Activated CD8-positive, alpha-beta memory T cell treated with anti-CD3 and anti-CD28 coated beads, Interleukin-2, amount 50 U/mL, for 24 hours (primary cell): ENCODE measurements around the gene SLC39A11.
"Not testable (repeated sequence)": the region's sequence is repeated elsewhere in the genome, so short reads cannot be mapped to it uniquely, and the experiment has no call there.

Experiments
- DNase-seq: peaks from one replicate; pipeline ENCODE4 v3.0.0-alpha.2; 2020; ENCODE audit errors: extremely low read depth

SLC39A11 gene

DNA sequence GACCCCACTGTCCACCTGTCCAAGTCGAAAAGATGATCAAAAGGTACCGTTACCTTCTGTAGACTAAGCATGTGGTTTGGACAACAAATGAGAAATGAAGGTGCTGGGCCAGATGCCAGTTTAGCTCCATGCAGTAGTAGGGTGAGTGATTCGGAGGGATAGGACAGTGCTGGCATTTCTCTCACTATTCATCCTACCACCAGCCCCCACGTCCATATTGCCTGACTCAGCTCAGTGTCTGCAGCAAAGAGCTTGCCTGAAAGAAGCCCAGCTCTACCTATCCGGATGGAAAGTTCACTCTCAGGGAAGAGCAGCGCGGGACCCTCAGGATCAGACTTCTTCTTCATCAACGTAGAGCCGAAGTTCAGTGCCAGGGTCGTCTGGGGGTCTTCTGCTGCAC lies 145.0 kb downstream of the SLC39A11 start:
- no peak for DNase-seq

GRCh38 chr17:72946696-72947095 lies 145.8 kb downstream of the SLC39A11 start:
- DNase-seq: no peak

- DNase-seq: no peak
Measured at GRCh38 chr17:72946156-72946555, 146.3 kb downstream of the SLC39A11 start.

DNA sequence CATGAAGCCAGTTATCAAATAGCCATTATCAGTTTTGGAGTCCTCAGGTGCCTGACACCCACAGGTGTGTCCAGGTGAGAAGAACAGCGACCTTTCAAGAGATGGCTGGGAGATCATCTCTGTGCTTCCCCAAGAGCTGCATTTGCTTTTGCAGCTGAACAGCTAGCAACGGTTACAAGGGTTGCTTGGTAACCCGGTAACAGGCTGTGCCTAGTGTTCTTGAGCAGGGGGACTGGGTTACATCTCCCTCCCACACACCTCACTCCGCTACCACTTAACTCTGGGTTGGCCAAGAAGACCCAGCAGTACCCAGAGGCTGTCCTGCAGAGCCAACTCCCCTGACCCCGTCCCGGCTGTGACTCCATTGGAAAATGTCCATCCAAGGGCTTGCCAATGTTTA lies 147.0 kb downstream of the SLC39A11 start:
- DNase-seq: no peak

DNA sequence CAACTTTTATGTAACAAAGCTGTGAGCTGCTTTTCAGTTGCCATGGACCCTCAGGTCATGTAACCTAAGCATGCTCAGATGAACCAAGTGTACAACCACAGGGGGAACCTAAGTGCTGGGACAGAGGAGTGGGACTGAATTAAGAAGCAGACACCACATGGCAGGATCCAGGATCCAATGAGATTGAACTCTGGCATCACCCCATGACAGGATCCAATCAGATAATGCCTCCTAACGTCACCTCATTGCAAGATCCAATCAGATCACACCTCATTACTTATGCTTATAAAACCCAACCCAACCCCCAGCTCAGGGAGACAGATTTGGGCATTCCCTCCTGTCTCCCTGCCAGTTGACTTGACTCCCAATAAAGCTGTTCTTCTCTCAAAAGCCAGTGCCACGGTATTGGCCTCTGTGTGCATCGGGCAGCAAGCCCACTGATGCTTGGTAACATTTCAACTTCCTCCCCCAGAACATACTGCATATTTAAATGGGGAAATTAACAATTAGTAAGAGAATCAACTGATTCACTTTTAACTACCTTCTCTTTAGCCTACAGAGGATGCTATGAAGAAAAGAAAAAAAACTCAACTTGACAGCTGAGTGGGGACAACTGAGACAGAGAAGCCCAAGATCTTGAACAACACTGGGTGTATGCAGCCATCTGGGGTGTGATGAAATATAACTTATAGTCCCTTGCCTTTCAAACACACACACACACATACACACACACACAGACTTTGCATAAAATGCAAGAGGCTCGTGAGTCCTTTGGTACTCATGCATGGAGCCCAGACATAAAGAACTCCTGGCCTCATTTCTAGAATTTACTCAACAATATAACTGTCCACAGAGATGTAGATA lies 148.4 kb downstream of the SLC39A11 start:
- DNase-seq: no peak

DNA sequence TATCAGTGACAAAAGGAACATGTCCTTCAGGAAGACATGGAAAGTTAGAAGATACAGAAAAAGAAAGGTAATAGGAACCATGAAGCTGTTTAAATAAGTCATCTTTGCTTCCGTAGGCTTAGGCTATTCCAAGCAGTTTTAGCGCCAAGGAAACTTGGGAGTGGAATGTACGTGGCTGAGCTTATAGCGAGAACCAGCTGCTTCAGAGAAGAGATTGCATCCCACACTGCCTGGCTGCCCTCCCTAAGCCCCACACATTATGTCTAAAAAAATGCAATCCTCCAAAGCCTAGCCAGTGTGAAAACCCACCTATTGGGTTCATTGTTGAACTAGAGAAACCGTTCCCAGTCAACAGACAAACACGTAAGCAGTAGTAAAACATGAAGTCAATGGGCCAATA lies 149.9 kb downstream of the SLC39A11 start:
- no peak for DNase-seq

- no peak for DNase-seq
Measured at GRCh38 chr17:72940496-72940895, 152.0 kb downstream of the SLC39A11 start.

GRCh38 chr17:72938482-72938881 lies 154.0 kb downstream of the SLC39A11 start:
- DNase-seq: no peak

DNA sequence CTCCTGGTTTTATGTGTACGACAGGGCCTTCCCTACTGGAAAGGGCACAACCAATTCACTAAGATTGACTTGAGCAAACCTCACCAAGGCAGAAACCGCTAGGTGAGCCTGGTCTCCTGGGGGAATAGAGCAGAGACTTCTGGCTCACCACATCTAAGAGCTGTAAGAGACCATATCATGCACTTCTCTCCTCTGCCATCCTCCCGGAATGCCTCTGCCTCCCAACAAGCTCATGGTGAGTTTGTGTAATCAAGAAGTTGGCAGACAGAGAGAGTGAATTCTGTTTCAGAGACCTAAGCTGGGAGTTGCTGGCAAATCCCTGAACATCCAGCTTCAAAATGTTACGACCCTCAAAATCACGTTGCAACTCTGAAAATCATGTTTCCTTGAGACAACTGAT lies 154.8 kb downstream of the SLC39A11 start:
- DNase-seq: no peak

DNA sequence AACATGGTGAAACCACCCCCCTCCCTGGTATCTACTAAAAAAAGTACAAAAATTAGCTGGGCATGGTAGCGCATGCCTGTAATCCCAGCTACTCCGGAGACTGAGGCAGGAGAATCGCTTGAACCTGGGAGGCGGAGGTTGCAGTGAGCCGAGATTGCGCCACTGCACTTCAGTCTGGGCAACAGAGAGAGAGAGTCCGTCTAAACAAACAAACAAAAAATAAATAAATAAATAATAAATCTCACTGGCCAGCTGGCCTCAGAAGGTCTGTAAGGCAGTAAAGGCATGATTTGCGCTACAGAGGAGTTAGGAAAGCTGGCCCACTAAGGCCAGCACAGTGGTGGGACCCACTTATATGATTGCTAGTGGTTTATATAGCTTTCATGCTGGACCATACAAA lies 155.2 kb downstream of the SLC39A11 start:
- not testable (repeated sequence) for DNase-seq

DNA sequence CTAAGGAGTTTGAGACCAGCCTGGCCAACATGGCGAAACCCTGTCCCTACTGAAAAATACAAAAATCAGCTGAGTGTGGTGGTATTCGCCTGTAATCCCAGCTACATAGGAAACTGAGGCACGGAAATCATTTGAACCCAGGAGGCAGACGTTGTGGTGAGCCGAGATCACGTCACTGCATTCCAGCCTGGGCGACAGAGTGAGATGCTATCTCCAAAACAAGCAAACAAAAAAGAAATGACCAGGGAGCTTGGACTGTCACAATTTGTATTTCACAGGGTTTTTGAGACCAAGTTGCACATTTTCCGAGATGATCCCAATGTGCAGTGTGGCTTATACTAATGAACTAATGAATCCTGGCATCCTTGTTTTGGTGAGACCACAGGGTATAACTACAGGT lies 156.5 kb downstream of the SLC39A11 start:
- DNase-seq: no peak

- no peak for DNase-seq
Measured at GRCh38 chr17:72934927-72935326, 157.6 kb downstream of the SLC39A11 start.

DNA sequence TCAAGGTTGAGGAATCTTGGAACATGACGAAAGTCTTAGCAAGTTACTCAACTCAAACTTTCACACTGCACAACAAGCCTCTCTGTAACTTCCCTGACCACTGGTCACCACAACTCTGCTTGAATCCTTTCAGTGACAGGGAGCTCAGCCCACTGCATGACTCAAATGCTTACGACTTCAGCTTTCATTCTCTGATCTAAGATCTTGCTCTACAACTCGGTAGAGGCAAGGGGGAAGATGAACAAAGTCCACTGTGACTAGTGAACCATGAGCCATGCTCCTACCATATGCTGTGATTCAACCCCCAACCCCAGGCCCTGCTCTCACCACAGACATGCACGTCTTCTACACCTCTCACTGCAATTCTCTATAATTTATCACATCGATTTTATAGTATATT lies 160.9 kb downstream of the SLC39A11 start:
- DNase-seq: no peak

DNA sequence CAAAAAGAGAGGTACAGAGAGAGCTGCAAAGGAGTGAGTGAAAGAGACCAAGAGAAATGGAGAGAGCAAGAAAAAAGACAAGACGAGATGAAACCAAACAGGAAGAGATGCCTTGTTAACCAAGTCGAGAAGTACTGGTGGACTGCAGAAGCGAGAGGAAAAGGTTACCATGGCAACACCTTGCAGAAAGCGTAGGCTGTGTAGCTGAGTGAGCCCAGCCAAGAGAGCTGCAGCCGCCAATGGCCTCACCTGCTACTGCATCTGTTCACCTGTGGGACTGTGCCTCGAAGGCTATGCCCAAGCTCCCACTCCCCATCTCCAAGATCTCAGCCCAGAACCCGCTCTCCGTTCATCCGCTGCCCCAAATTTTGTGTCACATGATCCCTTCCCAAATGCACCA lies 161.3 kb downstream of the SLC39A11 start:
- DNase-seq: no peak

GRCh38 chr17:72930031-72930430 lies 162.5 kb downstream of the SLC39A11 start:
- no peak for DNase-seq

- no peak for DNase-seq
Measured at GRCh38 chr17:72928454-72929136, 163.9 kb downstream of the SLC39A11 start.

GRCh38 chr17:72927760-72928159 lies 164.7 kb downstream of the SLC39A11 start:
- no peak for DNase-seq

- no peak for DNase-seq
Measured at GRCh38 chr17:72927146-72927545, 165.3 kb downstream of the SLC39A11 start.

DNA sequence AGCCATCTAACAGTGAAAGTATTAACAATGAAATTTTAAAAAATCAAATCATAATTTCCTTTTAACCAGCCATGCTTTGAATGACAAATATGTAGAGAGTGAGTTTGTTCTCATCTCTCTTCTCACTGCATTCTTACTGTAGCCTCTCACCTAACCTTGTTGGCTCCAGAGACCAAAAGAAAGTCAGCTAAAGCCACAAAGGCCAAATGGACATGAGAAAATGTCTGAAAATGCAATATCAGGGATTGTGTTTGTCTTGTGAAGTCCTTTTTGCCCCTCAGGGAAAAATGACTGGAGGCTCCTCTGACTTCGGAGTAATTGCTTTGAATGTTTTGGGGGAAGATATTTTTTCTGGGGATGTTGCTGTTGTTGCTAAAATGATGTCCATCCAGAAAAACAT lies 166.3 kb downstream of the SLC39A11 start:
- no peak for DNase-seq

DNA sequence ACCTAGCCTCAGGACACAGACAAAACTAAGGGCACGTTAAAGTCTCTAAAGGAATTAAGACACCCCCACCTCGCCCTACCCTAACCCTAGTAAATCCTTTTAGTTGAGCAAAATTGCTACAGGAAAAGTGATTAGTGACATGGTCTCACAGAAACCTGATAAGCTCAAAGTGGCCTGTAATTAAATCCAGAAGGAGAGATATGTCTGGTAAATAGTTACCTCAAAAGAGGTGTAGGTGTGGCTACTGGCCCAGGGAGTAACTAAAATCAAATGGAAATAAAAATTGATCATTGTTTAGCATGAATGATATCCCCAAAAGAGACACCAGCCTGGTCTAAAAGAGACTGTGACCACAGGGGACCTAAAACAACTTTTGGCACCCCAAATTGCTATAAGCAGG lies 168.3 kb downstream of the SLC39A11 start:
- DNase-seq: no peak

GRCh38 chr17:72922219-72922618 lies 170.3 kb downstream of the SLC39A11 start:
- DNase-seq: no peak

DNA sequence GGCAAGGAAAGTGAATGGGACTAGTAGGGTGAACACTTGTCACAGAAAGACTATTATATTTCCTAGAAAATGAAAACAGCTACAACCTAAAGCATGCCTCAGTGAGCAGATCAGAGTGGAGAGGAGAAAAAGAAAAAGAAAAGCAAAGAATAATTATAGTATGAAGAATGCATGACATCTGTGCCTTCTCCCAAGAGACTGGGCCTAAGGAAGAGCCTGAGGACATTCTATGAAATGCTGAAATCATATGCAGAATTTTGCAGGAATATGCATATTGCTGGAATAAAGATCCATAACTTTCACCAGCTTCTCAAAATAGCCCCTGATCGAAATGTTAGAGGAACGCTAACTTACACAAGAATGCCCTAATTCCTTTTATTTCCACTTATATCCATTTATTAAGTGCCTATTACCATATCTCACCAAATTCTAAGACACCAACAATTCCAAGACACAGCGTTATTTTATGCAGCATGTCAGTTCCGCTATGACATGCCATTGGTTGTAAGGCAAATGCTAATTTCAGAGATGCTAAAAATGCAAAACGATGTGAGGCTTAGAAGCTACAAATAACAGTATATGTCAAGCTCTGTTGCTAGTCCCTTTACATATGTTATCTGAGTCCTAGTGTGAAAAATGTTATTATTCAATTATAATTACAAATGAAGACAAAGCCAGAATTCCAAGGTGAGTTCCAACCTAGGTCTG lies 171.0 kb downstream of the SLC39A11 start:
- DNase-seq: no peak

DNA sequence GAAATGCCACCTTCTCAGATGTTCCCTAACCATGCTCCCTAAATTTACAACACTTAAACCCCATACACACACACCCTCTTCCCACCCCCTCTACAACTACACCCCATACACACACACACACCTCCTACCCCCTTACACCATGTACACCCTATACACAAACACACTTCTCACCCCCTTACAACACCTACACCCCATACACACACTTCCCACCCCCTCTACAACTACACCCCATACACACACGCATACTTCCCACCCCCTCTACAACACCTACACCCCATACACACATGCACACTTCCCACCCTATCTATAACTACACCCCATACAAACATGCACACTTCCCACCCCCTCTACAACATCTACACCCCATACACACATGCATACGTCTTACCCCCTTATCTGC lies 172.0 kb downstream of the SLC39A11 start:
- no peak for DNase-seq
